ENCODE measurements around the gene MCC.

The MCC gene

GRCh38 chr5:113489299-113489698 lies 1.0 kb upstream of the MCC start:
- peak; percentile 84 for ATAC-seq
- TF ChIP-seq ZC3H10 (CRISPR knock-in tag; IDR thresholded peaks at IDR 0.05), result peak; percentile 38; the same call in 1 of the 2 replicates
- no peak for TF ChIP-seq ZNF565 (CRISPR knock-in tag; conservative IDR thresholded peaks at IDR 0.05; ENCODE audit: low read depth)
- TF ChIP-seq ESRRG (CRISPR knock-in tag; IDR thresholded peaks at IDR 0.05), result no peak
- no peak for TF ChIP-seq TSHZ2 (CRISPR knock-in tag; IDR thresholded peaks at IDR 0.05)
- TF ChIP-seq PATZ1 (CRISPR knock-in tag; IDR thresholded peaks at IDR 0.05; ENCODE audit: borderline replicate concordance), result no peak

DNA sequence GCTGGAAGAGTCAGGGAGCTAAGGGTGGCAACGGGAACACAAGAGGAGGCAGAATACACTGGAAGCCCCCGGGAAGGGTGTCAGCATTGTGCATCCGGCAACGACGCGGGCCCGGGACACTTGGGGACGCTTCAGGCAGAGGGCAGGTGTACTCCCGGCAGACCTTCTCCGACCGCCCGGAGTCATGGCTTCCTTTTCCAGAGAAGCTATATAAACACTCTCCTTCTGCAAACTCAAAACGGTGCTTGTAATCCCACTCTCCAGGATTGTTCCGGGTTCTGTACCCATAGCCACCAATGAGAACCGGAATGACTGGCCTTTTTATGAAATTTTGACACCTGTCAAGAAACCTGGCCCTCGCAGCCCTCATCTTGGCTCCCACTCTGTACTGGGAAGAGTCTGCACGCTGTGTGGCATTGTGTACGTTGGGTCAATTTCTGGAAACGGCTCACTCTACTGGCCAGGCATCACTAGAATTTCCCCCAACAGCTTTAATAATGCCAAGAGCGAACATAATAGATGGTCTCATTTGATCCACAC lies 462 bp upstream of the MCC start:
- ATAC-seq, result peak; percentile 52
- TF ChIP-seq TOX (CRISPR knock-in tag; IDR thresholded peaks at IDR 0.05; ENCODE audit: borderline replicate concordance) (no peak), TCF4 (CRISPR knock-in tag; IDR thresholded peaks at IDR 0.05; ENCODE audit: borderline replicate concordance) (no peak), ZNF70 (CRISPR knock-in tag; IDR thresholded peaks at IDR 0.05) (no peak), RARB (CRISPR knock-in tag; IDR thresholded peaks at IDR 0.05) (no peak), PATZ1 (CRISPR knock-in tag; IDR thresholded peaks at IDR 0.05; ENCODE audit: borderline replicate concordance) (no peak), ESRRG (CRISPR knock-in tag; IDR thresholded peaks at IDR 0.05) (no peak), ARNTL (CRISPR knock-in tag; IDR thresholded peaks at IDR 0.05; ENCODE audit: borderline replicate concordance, low read depth) (no peak), TSHZ2 (CRISPR knock-in tag; IDR thresholded peaks at IDR 0.05) (no peak), ZC3H10 (CRISPR knock-in tag; IDR thresholded peaks at IDR 0.05) (no peak), BACH2 (CRISPR knock-in tag; IDR thresholded peaks at IDR 0.05; ENCODE audit: borderline replicate concordance) (no peak), ZFP3 (CRISPR knock-in tag; IDR thresholded peaks at IDR 0.05) (no peak)
- TF ChIP-seq, protein P1, sequence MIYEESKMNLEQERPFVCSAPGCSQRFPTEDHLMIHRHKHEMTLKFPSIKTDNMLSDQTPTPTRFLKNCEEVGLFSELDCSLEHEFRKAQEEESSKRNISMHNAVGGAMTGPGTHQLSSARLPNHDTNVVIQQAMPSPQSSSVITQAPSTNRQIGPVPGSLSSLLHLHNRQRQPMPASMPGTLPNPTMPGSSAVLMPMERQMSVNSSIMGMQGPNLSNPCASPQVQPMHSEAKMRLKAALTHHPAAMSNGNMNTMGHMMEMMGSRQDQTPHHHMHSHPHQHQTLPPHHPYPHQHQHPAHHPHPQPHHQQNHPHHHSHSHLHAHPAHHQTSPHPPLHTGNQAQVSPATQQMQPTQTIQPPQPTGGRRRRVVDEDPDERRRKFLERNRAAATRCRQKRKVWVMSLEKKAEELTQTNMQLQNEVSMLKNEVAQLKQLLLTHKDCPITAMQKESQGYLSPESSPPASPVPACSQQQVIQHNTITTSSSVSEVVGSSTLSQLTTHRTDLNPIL (CRISPR knock-in tag; IDR thresholded peaks at IDR 0.05; ENCODE audit: low read depth), result no peak

DNA sequence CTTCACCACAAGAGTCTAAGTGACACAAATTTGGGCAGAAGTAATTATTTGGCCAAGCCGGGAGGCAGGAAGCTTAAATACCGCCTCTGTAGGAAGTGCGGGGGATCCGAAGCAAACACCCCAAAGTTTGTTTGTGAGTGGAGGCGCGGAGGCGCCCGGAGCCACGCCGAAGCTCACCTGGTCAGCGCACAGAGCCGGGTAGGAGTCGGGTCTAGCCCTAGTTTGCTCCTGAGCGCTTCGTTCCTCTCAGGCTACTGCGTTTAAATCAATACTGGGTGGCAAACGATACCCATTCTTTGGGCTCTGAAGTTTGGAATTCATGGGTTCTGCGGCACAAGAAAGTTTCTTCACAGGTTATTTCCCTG lies 855 bp downstream of the MCC start:
- ATAC-seq, result peak; percentile 11; the same call in 2 of the 3 replicates
- TF ChIP-seq GLIS3 (CRISPR knock-in tag; IDR thresholded peaks at IDR 0.05) (no peak), ZC3H10 (CRISPR knock-in tag; IDR thresholded peaks at IDR 0.05) (no peak), ZNF565 (CRISPR knock-in tag; conservative IDR thresholded peaks at IDR 0.05; ENCODE audit: low read depth) (no peak), ARNTL (CRISPR knock-in tag; IDR thresholded peaks at IDR 0.05; ENCODE audit: borderline replicate concordance, low read depth) (no peak), RARB (CRISPR knock-in tag; IDR thresholded peaks at IDR 0.05) (no peak), ZFP30 (CRISPR knock-in tag; IDR thresholded peaks at IDR 0.05) (no peak), ZFP3 (CRISPR knock-in tag; IDR thresholded peaks at IDR 0.05) (no peak), ZNF70 (CRISPR knock-in tag; IDR thresholded peaks at IDR 0.05) (no peak), ZNF8 (CRISPR knock-in tag; IDR thresholded peaks at IDR 0.05) (no peak), OSR1 (CRISPR knock-in tag; IDR thresholded peaks at IDR 0.05) (no peak), SNAI2 (CRISPR knock-in tag; IDR thresholded peaks at IDR 0.05) (no peak), BACH2 (CRISPR knock-in tag; IDR thresholded peaks at IDR 0.05; ENCODE audit: borderline replicate concordance) (no peak), POU6F1 (CRISPR knock-in tag; IDR thresholded peaks at IDR 0.05; ENCODE audit: borderline replicate concordance, low read depth) (no peak), PPARA (CRISPR knock-in tag; IDR thresholded peaks at IDR 0.05; ENCODE audit: borderline replicate concordance) (no peak)
- TF ChIP-seq, protein P2, sequence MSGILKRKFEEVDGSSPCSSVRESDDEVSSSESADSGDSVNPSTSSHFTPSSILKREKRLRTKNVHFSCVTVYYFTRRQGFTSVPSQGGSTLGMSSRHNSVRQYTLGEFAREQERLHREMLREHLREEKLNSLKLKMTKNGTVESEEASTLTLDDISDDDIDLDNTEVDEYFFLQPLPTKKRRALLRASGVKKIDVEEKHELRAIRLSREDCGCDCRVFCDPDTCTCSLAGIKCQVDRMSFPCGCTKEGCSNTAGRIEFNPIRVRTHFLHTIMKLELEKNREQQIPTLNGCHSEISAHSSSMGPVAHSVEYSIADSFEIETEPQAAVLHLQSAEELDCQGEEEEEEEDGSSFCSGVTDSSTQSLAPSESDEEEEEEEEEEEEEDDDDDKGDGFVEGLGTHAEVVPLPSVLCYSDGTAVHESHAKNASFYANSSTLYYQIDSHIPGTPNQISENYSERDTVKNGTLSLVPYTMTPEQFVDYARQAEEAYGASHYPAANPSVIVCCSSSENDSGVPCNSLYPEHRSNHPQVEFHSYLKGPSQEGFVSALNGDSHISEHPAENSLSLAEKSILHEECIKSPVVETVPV (CRISPR knock-in tag; IDR thresholded peaks at IDR 0.05), result no peak
- TF ChIP-seq, protein P1 (CRISPR knock-in tag; IDR thresholded peaks at IDR 0.05; ENCODE audit: low read depth), result no peak
